Right lobe of liver (tissue), 6 donors: ENCODE measurements around the gene ISL2. TPM values are rescaled to one million over a fixed set of nuclear protein-coding genes. Genes with fewer than 3 reads are reported as not detected.
A peak's percentile ranks its signal among the peaks of the same experiment; 100 is the strongest.

Source experiments
- ATAC-seq, 4 donors: fragments of 200-7000 bp; cut with Tn5 transposase; one replicate each; pipeline ENCODE4 v1.9.1; 2020; ENCODE audit warnings: mild to moderate bottlenecking in 4 of 4, moderate library complexity in 4 of 4
- DNase-seq, 3 donors: peaks; one replicate each; pipeline ENCODE4 v3.0.0-alpha.2; 2020
- H3K27ac ChIP-seq, 3 donors: fragments of 200-600 bp; one replicate each; pipeline ENCODE4 v1.8.0; 2022
- H3K27me3 ChIP-seq, 2 donors: fragments of 200-600 bp; one replicate each; pipeline ENCODE4 v1.8.0; 2022
- H3K36me3 ChIP-seq, 4 donors: fragments of 200-600 bp; sonication (generic) in 1 of 4; one replicate each; pipeline versions ENCODE4 v1.5.1 to v1.8.0; 2017 to 2022; ENCODE audit warnings: control low read depth in 1 of 4
- H3K4me1 ChIP-seq, 4 donors: fragments of 200-600 bp; sonication (generic) in 1 of 4; one replicate each; pipeline versions ENCODE4 v1.5.1 to v1.8.0; 2017 to 2022; ENCODE audit warnings: control low read depth in 1 of 4
- H3K4me3 ChIP-seq, 3 donors: fragments of 200-600 bp; one replicate each; pipeline ENCODE4 v1.8.0; 2022
- H3K9me3 ChIP-seq, 4 donors: fragments of 200-600 bp; sonication (generic) in 1 of 4; one replicate each; pipeline versions ENCODE4 v1.5.1 to v1.8.0; 2017 to 2022; ENCODE audit warnings: control low read depth in 1 of 4
- CTCF ChIP-seq, 4 donors: fragments of 200-600 bp in 3 of 4; fragments of 450-650 bp in 1 of 4; IDR thresholded peaks; one replicate each; pipeline versions ENCODE4 v1.5.1 to v1.8.0; 2016 to 2022; ENCODE audit warnings: antibody characterized with exemption in 4 of 4, mild to moderate bottlenecking in 2 of 4
- POLR2A ChIP-seq: fragments of 450-650 bp; IDR thresholded peaks from one replicate; pipeline ENCODE4 v1.6.1; 2017; ENCODE audit warnings: antibody characterized with exemption, mild to moderate bottlenecking
- WGBS: methylation state at CpG from one replicate; pipeline ENCODE4 v1.1.6; 2018; ENCODE audit warnings: low coverage, low lambda C conversion rate; ENCODE audit not compliant: insufficient coverage; ENCODE audit errors: missing lambda C conversion rate; 5-methylcytosine and 5-hydroxymethylcytosine counted together
- intact Hi-C, 2 donors: fragments of 100-400 bp; cut with DNase I; formaldehyde crosslinking; loops; one replicate each; pipeline versions ENCODE4 v1.11.2 to v1.14.1; 2022
- total RNA-seq, 6 experiments: library from RNA; depleted of rRNA in 2 of 6; stranded (reverse); fragments of >200 nt in 2 of 6; fragmentation: NEBNext Ultra II Directional in 3 of 6; extraction: Animal tissue kit (Norgen Biotek cat#: 25700) in 3 of 6; gene quantifications; one replicate each; pipeline versions ENCODE4 v1.1.0 to v1.2.4, GENCODE V29; 2016 to 2023
- donor health status: DM: no; HTN: yes; CAD: no.
- donor health status: DM: no; HTN: no; CAD: no.
- donor health status: DM: no; HTN: no; CAD: no.
- donor health status: DM: no; HTN: yes; CAD: no.
- donor health status: DM: no; HTN: yes; CAD: no.

Gene ISL2
- total RNA-seq, 6 experiments from 2014 or later = not detected

GRCh38 chr15:76354823-76355440, 18.4 kb downstream of the ISL2 start:
- ATAC-seq = no peak
- no peak for TF ChIP-seq POLR2A
- TF ChIP-seq CTCF (IDR thresholded peaks at IDR 0.05) = no peak
- Histone ChIP-seq H3K36me3 (no peaks in the 10 kb centered on the region), H3K27me3 (no peaks in the 10 kb centered on the region), H3K4me1 (no peaks in the 10 kb centered on the region), H3K4me3 (no peak overlapping the region), H3K9me3 (no peaks in the 10 kb centered on the region), H3K27ac (no peak overlapping the region)
- DNase-seq = no peak
- 89% methylated on average over 3 of the region's 3 CpGs for WGBS
- intact Hi-C loops = no loop called here

- Histone ChIP-seq H3K4me1 (no peaks in the 10 kb centered on the region), H3K27ac (no peak overlapping the region), H3K27me3 (no peaks in the 10 kb centered on the region), H3K9me3 (no peaks in the 10 kb centered on the region), H3K4me3 (no peak overlapping the region), H3K36me3 (no peaks in the 10 kb centered on the region)
- DNase-seq (no peak), ATAC-seq (no peak)
- WGBS = 100% methylated on average over 1 of the region's 3 CpGs
- intact Hi-C loops = no loop called here
- no peak for TF ChIP-seq CTCF (IDR thresholded peaks at IDR 0.05)
- TF ChIP-seq POLR2A = no peak
Observed at GRCh38 chr15:76358453-76358852, 21.9 kb downstream of the ISL2 start.

- H3K27me3 ChIP-seq = no peaks in the 10 kb centered on the region
- H3K4me3 ChIP-seq = no peak overlapping the region
- ATAC-seq (peak in 1 of 4 donors; percentile 36), DNase-seq (no peak)
- whole genome bisulfite sequencing = 71% methylated on average over 3 of the region's 3 CpGs
- no peaks in the 10 kb centered on the region for H3K4me1 ChIP-seq
- H3K27ac ChIP-seq = no peak overlapping the region
- no peaks in the 10 kb centered on the region for H3K36me3 ChIP-seq
- no peaks in the 10 kb centered on the region for H3K9me3 ChIP-seq
- intact Hi-C loops = no loop called here
- no peak for TF ChIP-seq POLR2A
- TF ChIP-seq CTCF (IDR thresholded peaks at IDR 0.05) = no peak
Observed at GRCh38 chr15:76359152-76359551, 22.6 kb downstream of the ISL2 start.

- no peak for DNase-seq
- no peak for ATAC-seq
- no peak overlapping the region for H3K4me3 ChIP-seq
- intact Hi-C loops = no loop called here
- no peak overlapping the region for H3K27ac ChIP-seq
- H3K36me3 ChIP-seq = no peaks in the 10 kb centered on the region
- no peaks in the 10 kb centered on the region for H3K4me1 ChIP-seq
- WGBS = 73% methylated on average over 1 of the region's 3 CpGs
- no peaks in the 10 kb centered on the region for H3K27me3 ChIP-seq
- no peaks in the 10 kb centered on the region for H3K9me3 ChIP-seq
- TF ChIP-seq POLR2A = no peak
- no peak for TF ChIP-seq CTCF (IDR thresholded peaks at IDR 0.05)
Observed at GRCh38 chr15:76360416-76360815, 23.8 kb downstream of the ISL2 start.

GRCh38 chr15:76363251-76363650, 26.7 kb downstream of the ISL2 start:
- no peaks in the 10 kb centered on the region for H3K27me3 ChIP-seq

More at GRCh38 chr15:76363251-76363650, 26.7 kb downstream of the ISL2 start:
- Histone ChIP-seq H3K9me3 (no peaks in the 10 kb centered on the region), H3K27ac (no peak overlapping the region), H3K4me1 (peaks cover 0 to 15% (median 7%) of the 10 kb centered on the region in 4 donors), H3K4me3 (no peak overlapping the region), H3K36me3 (no peaks in the 10 kb centered on the region)
- intact Hi-C loops = no loop called here
- DNase-seq (no peak), ATAC-seq (no peak)
- TF ChIP-seq POLR2A (no peak), CTCF (IDR thresholded peaks at IDR 0.05) (no peak)
- 100% methylated on average over 1 of the region's 2 CpGs for WGBS
